Neutrophil (primary cell): ENCODE results near the gene NIPAL3.
"Not testable (repeated sequence)": the region's sequence is repeated elsewhere in the genome, so short reads cannot be mapped to it uniquely, and the experiment has no call there.

Experiments used
- H3K27ac ChIP-seq: fragments of 200-600 bp; sonication (generic); 2 replicates; pipeline ENCODE4 v1.5.1; 2016; ENCODE audit warnings: mild to moderate bottlenecking, moderate library complexity
- H3K27me3 ChIP-seq: fragments of 200-600 bp; sonication (generic); 2 replicates; pipeline ENCODE4 v1.6.0; 2016; ENCODE audit warnings: mild to moderate bottlenecking
- H3K36me3 ChIP-seq: fragments of 200-600 bp; sonication (generic); 2 replicates; pipeline ENCODE4 v1.5.1; 2017
- H3K4me1 ChIP-seq, 2 experiments: fragments of 200-600 bp in 1 of 2; sonication (generic) in 1 of 2; 1 replicate in 1 of 2; 2 replicates in 1 of 2; pipeline versions ENCODE4 v1.5.1 to v1.6.1; 2013 to 2016; ENCODE audit warnings: low read depth in 1 of 2, low read length in 1 of 2, mild to moderate bottlenecking in 1 of 2, moderate library complexity in 1 of 2; ENCODE audit not compliant: control insufficient read depth in 1 of 2, insufficient read depth in 1 of 2
- H3K4me3 ChIP-seq, 2 experiments: fragments of 200-600 bp in 1 of 2; sonication (generic) in 1 of 2; 1 replicate in 1 of 2; 2 replicates in 1 of 2; pipeline ENCODE4 v1.5.1; 2013 to 2016; ENCODE audit warnings: low read depth in 1 of 2, low read length in 1 of 2, mild to moderate bottlenecking in 1 of 2, moderate library complexity in 1 of 2
- H3K9me3 ChIP-seq: fragments of 200-600 bp; sonication (generic); 2 replicates; pipeline ENCODE4 v1.5.1; 2016
- CTCF ChIP-seq: fragments of 200-600 bp; sonication (generic); IDR thresholded peaks from 2 replicates; pipeline ENCODE4 v1.5.1; 2016; ENCODE audit warnings: antibody characterized with exemption

The NIPAL3 gene

GRCh38 chr1:24487455-24487854, 71.9 kb downstream of the NIPAL3 start:
- H3K9me3 ChIP-seq: no peaks in the 10 kb centered on the region
- H3K4me3 ChIP-seq: no peak overlapping the region
- TF ChIP-seq CTCF: no peak
- H3K36me3 ChIP-seq: no peaks in the 10 kb centered on the region
- H3K4me1 ChIP-seq: no peaks in the 10 kb centered on the region
- H3K27me3 ChIP-seq: no peaks in the 10 kb centered on the region
- H3K27ac ChIP-seq: no peak overlapping the region

- H3K4me3 ChIP-seq, H3K9me3 ChIP-seq, H3K36me3 ChIP-seq, H3K27me3 ChIP-seq, H3K4me1 ChIP-seq, H3K27ac ChIP-seq: not testable (repeated sequence)
These were observed 72.6 kb downstream of the NIPAL3 start for GRCh38 chr1:24488159-24488558.

GRCh38 chr1:24489674-24490073, 74.1 kb downstream of the NIPAL3 start:
- TF ChIP-seq CTCF: no peak

GRCh38 chr1:24490101-24490781, 74.6 kb downstream of the NIPAL3 start:
- H3K9me3 ChIP-seq: no peaks in the 10 kb centered on the region
- no peaks in the 10 kb centered on the region for H3K27me3 ChIP-seq
- H3K36me3 ChIP-seq: no peaks in the 10 kb centered on the region
- H3K4me1 ChIP-seq: no peaks in the 10 kb centered on the region
- no peak overlapping the region for H3K4me3 ChIP-seq
- H3K27ac ChIP-seq: no peak overlapping the region
- TF ChIP-seq CTCF: no peak

More at GRCh38 chr1:24489674-24490073, 74.1 kb downstream of the NIPAL3 start:
- no peak overlapping the region for H3K27ac ChIP-seq
- no peaks in the 10 kb centered on the region for H3K4me1 ChIP-seq
- H3K36me3 ChIP-seq: no peaks in the 10 kb centered on the region
- H3K9me3 ChIP-seq: no peaks in the 10 kb centered on the region
- H3K27me3 ChIP-seq: no peaks in the 10 kb centered on the region
- no peak overlapping the region for H3K4me3 ChIP-seq

- H3K9me3 ChIP-seq: no peaks in the 10 kb centered on the region
- no peak overlapping the region for H3K27ac ChIP-seq
- no peak overlapping the region for H3K4me3 ChIP-seq
- TF ChIP-seq CTCF: no peak
- no peaks in the 10 kb centered on the region for H3K27me3 ChIP-seq
- H3K4me1 ChIP-seq: no peaks in the 10 kb centered on the region
- H3K36me3 ChIP-seq: no peaks in the 10 kb centered on the region
These were observed 76.2 kb downstream of the NIPAL3 start for GRCh38 chr1:24491577-24492360.

GRCh38 chr1:24492935-24493334, 77.3 kb downstream of the NIPAL3 start:
- not testable (repeated sequence) for H3K4me1 ChIP-seq, H3K27ac ChIP-seq, H3K4me3 ChIP-seq, H3K9me3 ChIP-seq, H3K27me3 ChIP-seq, H3K36me3 ChIP-seq
